ENCODE results near the gene FAM20C. TPM values are rescaled to one million over a fixed set of nuclear protein-coding genes. Genes with fewer than 3 reads are reported as not detected.

The FAM20C gene
- total RNA-seq, 2 donors from 2014 or later, result 18.5 to 18.9 TPM

DNA sequence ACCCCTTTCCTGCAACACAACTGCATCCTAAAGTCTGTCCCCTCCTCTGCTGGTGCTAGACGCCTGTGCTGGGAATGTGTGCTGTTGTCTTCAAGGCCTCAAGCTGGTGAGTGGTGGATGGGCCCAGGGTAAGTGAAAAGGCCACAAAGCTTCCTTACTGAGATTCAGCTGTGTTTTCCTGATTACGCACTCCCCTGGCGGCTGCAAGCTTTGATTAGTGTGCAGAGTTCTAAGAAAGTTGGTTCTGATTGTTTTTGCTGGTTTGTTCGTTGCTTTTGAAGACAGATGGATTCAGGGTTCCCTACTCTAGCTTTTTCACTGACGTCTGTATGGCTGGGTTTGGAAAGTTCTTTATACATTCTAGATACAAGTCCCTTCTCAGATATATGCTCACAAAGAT is 85.7 kb downstream of the FAM20C start:
- Histone ChIP-seq H3K4me3 (no peak overlapping the region), H3K27ac (no peak overlapping the region), H3K27me3 (no peaks in the 10 kb centered on the region), H3K36me3 (no peaks in the 10 kb centered on the region), H3K4me1 (no peaks in the 10 kb centered on the region), H3K9ac (ENCODE audit: low read depth in 2 of 2, low read length in 2 of 2) (no peak overlapping the region), H3K9me3 (no peaks in the 10 kb centered on the region)
- TF ChIP-seq, protein P1, sequence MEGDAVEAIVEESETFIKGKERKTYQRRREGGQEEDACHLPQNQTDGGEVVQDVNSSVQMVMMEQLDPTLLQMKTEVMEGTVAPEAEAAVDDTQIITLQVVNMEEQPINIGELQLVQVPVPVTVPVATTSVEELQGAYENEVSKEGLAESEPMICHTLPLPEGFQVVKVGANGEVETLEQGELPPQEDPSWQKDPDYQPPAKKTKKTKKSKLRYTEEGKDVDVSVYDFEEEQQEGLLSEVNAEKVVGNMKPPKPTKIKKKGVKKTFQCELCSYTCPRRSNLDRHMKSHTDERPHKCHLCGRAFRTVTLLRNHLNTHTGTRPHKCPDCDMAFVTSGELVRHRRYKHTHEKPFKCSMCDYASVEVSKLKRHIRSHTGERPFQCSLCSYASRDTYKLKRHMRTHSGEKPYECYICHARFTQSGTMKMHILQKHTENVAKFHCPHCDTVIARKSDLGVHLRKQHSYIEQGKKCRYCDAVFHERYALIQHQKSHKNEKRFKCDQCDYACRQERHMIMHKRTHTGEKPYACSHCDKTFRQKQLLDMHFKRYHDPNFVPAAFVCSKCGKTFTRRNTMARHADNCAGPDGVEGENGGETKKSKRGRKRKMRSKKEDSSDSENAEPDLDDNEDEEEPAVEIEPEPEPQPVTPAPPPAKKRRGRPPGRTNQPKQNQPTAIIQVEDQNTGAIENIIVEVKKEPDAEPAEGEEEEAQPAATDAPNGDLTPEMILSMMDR (IDR thresholded peaks at IDR 0.05), result no peak
- intact Hi-C loops (cut with DNase I), result no loop called here
- no peak for DNase-seq

DNA sequence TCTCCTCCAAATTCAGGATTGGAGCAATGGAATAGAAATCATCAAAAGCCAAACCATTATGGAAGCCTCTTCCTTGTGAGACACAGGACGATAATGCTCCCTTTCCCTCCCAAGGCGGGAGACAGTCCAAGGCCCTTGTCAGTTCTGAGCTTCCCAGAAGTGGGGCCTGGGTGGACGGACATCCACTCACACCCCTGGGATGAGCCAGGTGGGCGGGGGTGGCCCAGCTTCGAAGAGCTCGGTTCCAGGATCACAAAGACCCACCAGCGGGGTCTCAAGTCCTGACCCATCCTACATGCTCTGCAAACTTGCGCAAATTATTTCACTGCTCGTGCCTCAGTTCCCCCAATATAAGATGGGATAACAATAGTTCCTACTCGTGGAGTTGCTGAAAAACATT is 87.5 kb downstream of the FAM20C start:
- no peaks in the 10 kb centered on the region for H3K27me3 ChIP-seq

DNA sequence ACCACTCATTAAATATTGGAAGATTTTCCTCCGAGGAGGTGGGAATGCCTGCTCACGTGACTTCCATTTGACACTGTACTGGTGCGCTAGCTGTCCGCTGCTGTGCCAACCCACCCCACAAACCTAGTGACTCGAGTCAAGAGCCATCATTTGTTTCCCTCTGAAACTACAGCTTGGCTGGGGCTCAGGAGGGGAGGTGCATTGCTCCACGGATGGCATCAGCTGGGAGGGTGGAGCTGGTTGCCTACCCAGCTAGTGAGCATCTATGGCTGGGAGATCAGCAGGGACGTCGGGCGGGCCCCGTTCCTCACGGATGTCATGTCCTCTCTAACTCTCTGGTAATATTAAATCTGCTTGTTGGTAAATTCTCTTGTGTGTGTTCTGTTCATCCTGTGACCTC is 88.1 kb downstream of the FAM20C start:
- DNase-seq, result no peak
- intact Hi-C loops (cut with DNase I), result no loop called here

More for the DNA sequence above, 87.5 kb downstream of the FAM20C start:
- intact Hi-C loops (cut with DNase I), result no loop called here
- TF ChIP-seq, protein P1 (IDR thresholded peaks at IDR 0.05), result no peak
- Histone ChIP-seq H3K36me3 (no peaks in the 10 kb centered on the region), H3K9ac (ENCODE audit: low read depth in 2 of 2, low read length in 2 of 2) (no peak overlapping the region), H3K4me3 (no peak overlapping the region), H3K4me1 (no peaks in the 10 kb centered on the region), H3K9me3 (no peaks in the 10 kb centered on the region), H3K27ac (no peak overlapping the region)
- DNase-seq, result no peak

DNA sequence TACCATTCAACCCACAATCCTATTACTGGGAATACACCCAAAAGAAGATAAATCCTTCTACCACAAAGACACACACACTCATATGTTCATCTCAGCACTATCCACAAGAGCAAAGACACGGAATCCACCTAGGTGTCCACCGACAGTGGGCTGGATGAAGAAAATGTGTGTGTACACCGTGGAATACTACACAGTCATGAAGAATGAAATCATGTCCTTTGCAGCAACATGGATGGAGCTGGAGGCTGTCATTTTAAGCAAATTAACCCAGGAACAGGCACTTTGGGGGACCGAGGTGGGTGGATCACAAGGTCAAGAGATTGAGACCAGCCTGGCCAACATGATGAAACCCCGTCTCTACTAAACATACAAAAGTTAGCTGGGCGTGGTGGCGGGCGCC is 89.3 kb downstream of the FAM20C start:
- Histone ChIP-seq H3K4me1 (no peaks in the 10 kb centered on the region), H3K27ac (no peak overlapping the region), H3K4me3 (no peak overlapping the region), H3K9me3 (no peaks in the 10 kb centered on the region), H3K9ac (ENCODE audit: low read depth in 2 of 2, low read length in 2 of 2) (no peak overlapping the region), H3K36me3 (no peaks in the 10 kb centered on the region), H3K27me3 (no peaks in the 10 kb centered on the region)
- intact Hi-C loops (cut with DNase I), result no loop called here
- no peak for DNase-seq
- TF ChIP-seq, protein P1 (IDR thresholded peaks at IDR 0.05), result no peak

More for the DNA sequence above, 88.1 kb downstream of the FAM20C start:
- TF ChIP-seq, protein P1 (IDR thresholded peaks at IDR 0.05), result no peak
- Histone ChIP-seq H3K9ac (ENCODE audit: low read depth in 2 of 2, low read length in 2 of 2) (no peak overlapping the region), H3K27ac (no peak overlapping the region), H3K4me1 (no peaks in the 10 kb centered on the region), H3K4me3 (no peak overlapping the region), H3K27me3 (no peaks in the 10 kb centered on the region), H3K36me3 (no peaks in the 10 kb centered on the region), H3K9me3 (no peaks in the 10 kb centered on the region)

DNA sequence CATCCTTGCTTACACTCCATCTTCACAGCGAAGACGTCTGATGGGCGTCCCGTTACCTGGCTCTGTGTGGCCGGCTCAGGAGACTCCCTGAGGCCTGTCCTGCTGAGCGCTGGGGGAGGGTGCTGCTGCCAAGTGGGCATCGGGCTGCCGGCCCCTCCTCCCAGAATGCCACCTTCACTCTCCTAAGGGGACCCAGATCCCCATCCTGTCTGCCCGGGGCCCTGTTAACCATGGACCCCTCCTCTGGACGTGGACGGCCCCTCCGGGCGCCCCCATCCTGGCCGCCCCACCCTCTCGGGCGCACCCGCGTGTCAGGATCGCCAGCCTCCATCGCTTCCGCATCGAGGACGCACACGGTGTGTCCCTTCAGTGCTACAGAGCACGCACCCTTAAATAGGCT is 90.2 kb downstream of the FAM20C start:
- Histone ChIP-seq H3K4me1 (no peaks in the 10 kb centered on the region), H3K9ac (ENCODE audit: low read depth in 2 of 2, low read length in 2 of 2) (no peak overlapping the region), H3K9me3 (no peaks in the 10 kb centered on the region), H3K4me3 (no peak overlapping the region), H3K27me3 (no peaks in the 10 kb centered on the region), H3K27ac (no peak overlapping the region), H3K36me3 (no peaks in the 10 kb centered on the region)
- TF ChIP-seq, protein P1 (IDR thresholded peaks at IDR 0.05), result no peak
- intact Hi-C loops (cut with DNase I), result no loop called here
- DNase-seq, result no peak
